D721Med (cell line): ENCODE data around the gene SLC16A11.
"Not testable (repeated sequence)": the region's sequence is repeated elsewhere in the genome, so short reads cannot be mapped to it uniquely, and the experiment has no call there.

Source experiments
- DNase-seq: peaks from one replicate; pipeline ENCODE4 v3.0.0; 2011; ENCODE audit warnings: low spot score; ENCODE audit not compliant: insufficient read length
- FAIRE-seq: peaks from 2 replicates; lab custom pipeline; 2011; peaks lifted over from hg19 to GRCh38; lab: Jason Lieb, UNC
- CTCF ChIP-seq: IDR thresholded peaks from 2 replicates; pipeline ENCODE4 v1.5.1; 2012; ENCODE audit warnings: mild to moderate bottlenecking, control low read depth; ENCODE audit not compliant: insufficient read depth; ENCODE audit errors: missing control alignments

SLC16A11 gene

DNA sequence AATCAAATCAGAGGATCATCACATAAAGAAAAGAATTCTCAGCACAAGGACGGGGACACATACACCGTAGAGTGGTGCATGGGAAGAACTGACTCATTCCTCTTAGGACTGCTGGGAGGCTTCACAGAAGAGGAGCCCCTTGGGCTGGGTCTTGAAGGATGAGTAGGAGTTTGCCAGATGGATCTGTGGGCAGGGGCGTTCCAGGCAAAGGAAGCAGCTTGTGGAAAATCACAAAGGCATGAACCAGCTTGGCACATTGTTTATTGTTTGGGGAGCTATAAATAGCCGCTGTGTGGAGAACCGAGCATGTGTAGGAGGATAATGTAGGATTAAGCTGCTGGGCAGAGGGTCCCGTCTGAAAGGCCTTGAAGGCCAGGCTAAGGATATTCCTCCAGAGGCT lies 5.1 kb upstream of the SLC16A11 start:
- FAIRE-seq (no peak), DNase-seq (no peak)
- no peak for TF ChIP-seq CTCF

DNA sequence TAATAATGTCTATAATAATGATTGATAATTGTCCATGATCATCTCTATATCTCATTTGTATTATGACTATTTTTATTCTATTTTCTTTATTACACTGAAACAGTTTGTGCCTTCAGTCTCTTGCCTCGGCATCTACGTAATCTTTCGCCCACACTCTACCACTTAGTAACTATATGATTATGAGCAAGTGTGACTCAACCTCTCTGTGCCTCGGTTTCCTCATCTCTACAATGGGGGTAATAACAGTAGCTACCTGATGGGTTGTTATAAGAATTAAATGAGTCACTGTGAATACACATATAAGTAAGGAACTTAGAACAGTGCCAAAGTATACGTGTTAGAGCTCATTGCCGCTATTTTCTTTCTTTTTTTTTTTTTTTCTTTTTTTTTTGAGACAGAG lies 3.7 kb upstream of the SLC16A11 start:
- no peak for DNase-seq
- TF ChIP-seq CTCF, result no peak
- FAIRE-seq, result no peak

DNA sequence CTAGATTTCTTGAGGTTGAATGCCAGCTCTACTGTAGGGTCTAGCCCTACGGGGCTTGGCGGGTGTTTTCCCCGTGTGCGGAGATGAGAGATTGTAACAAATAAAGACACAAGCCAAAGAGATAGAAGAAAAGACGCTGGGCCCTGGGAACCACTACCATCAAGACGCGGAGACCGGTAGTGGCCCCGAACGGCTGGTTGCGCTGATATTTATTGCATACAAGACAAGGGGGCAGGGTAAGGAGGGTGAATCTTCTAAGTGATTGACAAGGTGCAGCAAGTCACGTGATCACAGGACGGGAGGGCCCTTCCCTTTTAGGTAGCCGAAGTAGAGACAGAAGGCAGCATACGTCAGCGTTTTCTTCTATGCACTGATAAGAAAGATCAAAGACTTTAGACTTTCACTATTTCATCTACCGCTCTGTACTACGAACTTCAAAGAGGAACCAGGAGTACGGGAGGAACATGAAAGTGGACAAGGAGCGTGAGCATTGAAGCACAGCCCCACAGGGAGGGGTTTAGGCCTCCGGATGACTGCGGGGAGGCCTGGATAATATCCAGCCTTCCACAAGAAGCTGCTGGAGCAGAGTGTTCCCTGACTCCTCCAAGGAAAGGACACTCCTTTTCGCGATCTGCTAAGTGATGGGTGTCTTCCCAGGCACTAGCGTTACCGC lies 3.0 kb upstream of the SLC16A11 start:
- FAIRE-seq, DNase-seq: not testable (repeated sequence)

GRCh38 chr17:7046127-7046724 lies 2.3 kb upstream of the SLC16A11 start:
- no peak for TF ChIP-seq CTCF
- no peak for DNase-seq
- FAIRE-seq, result no peak

DNA sequence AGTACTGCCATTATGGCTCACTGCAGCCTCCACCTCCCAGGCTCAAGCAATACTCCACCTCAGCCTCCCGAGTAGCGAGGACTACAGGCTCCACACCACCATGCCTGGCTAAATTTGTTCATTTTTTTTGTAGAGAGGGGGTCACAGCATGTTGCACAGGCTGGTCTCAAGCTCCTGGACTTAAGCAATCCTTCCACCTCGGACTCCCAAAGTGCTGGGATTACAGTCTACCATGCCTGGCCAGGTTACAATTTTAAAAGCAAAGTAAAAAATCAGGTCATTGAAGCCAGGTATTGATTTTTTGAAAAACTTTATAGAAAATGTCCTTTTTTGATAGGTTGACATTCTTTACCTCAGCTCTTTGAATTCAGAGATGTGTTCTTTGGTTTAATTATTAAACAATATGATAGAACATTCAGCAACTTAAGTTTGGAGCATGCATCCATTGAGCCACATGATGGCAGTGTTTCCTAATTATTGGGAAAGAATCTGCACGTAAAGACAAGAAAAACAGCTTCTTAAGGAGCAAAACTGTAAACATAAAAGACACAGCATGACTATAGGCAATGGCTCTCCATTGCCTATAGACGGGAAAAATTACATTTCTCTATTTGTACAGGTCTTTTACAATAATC lies 1.7 kb upstream of the SLC16A11 start:
- FAIRE-seq (no peak), DNase-seq (no peak)
- peak; percentile 75 for TF ChIP-seq CTCF

DNA sequence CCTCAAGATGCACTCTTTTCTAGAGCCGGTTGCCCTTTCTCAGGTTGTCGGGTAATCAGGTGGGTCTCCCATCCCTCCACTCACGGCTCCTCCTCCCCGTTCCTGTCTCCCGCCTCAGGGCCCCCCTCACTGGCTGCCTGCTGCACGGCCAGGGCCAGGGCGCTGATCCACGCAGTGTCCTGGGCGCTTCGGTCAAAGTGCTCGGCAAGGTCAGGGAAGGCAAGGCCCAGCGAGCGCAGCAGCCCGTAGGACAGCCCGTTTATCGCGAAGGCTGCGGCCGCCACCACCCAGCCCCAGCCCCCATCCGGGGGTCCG lies 753 bp downstream of the SLC16A11 start:
- FAIRE-seq (no peak), DNase-seq (no peak)
- TF ChIP-seq CTCF, result no peak

GRCh38 chr17:7042501-7043181 lies 1.3 kb downstream of the SLC16A11 start:
- no peak for TF ChIP-seq CTCF
- FAIRE-seq (no peak), DNase-seq (no peak)
